ENCODE results near the gene PJA1.

The PJA1 gene

DNA sequence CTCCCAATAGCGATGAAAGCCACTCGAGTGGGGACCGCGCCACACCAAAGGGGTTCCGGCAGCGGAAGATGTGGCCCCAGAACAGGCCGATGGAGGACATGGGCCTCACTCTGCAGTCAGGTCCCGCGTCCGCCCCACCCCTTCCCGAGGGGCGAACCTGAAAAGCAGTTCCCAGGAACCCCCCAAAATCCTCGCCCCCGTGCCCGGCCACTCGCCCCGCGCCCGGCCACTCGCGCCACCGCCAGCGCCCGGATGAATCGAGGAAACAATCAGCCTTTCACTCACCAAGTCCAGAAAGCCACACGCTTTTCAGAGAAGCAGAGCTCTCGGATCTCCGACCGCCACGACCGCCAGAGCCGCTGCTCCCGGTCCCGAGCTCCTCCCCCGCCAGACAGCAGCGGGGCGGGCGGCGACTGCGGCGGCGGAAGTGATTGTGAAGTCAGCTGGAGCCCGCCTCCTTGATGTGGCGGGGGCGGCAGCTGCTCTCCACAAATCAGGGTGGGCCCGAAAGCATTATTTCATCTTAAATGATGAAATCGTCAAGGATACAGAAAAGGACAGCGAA lies at the start of gene PJA1:
TSS of gene PJA1 (minus strand) at position 367 of the 565 bp plus-strand sequence. CDS start 2,380 bp downstream, outside the sequence.
- peak; percentile 51 for DNase-seq

DNA sequence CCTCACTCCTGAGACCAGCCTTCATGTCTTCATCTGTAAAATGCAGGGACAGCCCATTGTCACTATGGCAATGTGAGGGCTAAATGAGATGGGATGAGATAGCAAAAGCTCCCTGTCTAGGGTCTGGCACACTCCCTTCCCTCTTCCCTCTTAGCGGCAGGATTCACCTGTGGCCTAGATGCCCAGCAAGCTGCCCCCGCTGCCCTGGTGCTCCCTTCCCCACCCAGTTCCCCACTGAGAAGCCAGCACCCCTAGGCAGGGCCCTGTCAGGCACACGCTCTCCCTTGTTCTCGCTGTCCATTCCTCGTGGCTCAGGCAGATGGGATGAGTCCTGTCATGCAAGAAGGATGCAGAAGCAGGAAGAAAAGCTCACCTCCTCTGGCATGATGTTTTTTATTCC lies 49.2 kb upstream of the PJA1 start:
- no peak for DNase-seq

- no peak for DNase-seq
Observed at GRCh38 chrX:69211701-69212100, 46.4 kb upstream of the PJA1 start.

DNA sequence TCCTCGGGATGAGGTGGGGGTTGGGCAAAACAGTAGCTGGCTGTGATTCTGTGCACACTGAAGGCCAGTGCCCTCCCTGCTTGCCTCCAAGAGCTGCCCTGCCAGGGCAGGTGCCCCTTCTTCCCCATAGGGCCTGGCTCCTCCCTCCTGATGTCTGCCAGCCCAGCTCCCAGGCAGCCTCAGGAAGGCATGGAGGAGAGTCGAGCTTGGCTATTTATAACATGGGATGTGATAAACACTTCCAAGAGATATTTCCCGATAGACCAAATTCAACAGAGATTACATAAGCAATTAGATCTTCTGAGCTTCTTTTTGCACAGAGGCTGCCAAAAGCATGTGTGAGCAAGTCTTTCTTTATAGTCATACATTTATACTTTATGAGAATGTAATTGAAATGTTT lies 45.3 kb upstream of the PJA1 start:
- no peak for DNase-seq

- no peak for DNase-seq
Observed at GRCh38 chrX:69207216-69207615, 42.0 kb upstream of the PJA1 start.

- no peak for DNase-seq
Observed at GRCh38 chrX:69203638-69204037, 38.4 kb upstream of the PJA1 start.

DNA sequence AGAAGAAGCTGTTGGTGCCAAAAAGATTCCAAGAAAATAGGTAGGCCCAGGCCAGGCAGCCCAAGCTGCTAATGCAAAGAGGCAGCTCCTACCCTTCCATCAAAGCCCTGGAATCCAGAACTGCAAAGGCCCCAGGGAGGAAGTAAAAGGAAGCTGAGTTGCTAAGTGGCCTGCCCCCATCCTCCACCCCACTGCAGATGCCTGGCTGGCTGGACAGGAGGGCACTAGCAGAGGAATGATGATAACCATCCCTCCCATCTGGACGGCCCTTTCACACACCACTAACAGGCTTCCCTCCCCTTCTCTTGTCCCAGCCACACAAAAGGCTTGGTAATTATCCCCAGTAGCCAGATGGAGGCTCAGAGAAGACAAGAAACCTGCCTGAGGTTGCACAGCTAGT lies 32.4 kb upstream of the PJA1 start:
- DNase-seq = no peak

GRCh38 chrX:69196666-69197065 lies 31.4 kb upstream of the PJA1 start:
- no peak for DNase-seq

- DNase-seq = no peak
Observed at GRCh38 chrX:69195810-69196209, 30.6 kb upstream of the PJA1 start.

- no peak for DNase-seq
Observed at GRCh38 chrX:69195192-69195591, 29.9 kb upstream of the PJA1 start.

GRCh38 chrX:69192603-69193002 lies 27.4 kb upstream of the PJA1 start:
- no peak for DNase-seq

GRCh38 chrX:69189576-69190371 lies 24.5 kb upstream of the PJA1 start:
- DNase-seq = no peak

DNA sequence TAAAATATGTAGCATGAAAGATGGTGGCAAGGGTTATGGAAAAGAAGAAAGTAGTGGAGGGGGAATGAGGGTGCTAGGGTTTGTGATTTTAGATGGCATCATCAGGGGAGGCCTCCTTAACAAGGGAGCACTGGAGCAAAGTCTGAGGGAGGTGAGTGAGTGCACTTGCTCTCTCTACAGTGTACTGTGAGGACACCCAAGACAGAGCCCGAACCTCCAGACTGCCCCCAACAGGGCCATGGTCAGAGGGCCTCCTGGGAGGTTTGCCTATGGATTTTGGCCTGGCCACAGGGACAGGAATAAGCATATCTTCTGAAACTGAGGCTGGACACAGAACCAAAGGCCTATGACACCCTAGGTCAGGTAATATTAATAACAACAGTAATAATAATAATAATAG lies 21.4 kb upstream of the PJA1 start:
- DNase-seq = no peak

GRCh38 chrX:69185886-69186285 lies 20.6 kb upstream of the PJA1 start:
- DNase-seq = no peak

- no peak for DNase-seq
Observed at GRCh38 chrX:69185141-69185540, 19.9 kb upstream of the PJA1 start.

- no peak for DNase-seq
Observed at GRCh38 chrX:69182818-69183380, 17.6 kb upstream of the PJA1 start.

DNA sequence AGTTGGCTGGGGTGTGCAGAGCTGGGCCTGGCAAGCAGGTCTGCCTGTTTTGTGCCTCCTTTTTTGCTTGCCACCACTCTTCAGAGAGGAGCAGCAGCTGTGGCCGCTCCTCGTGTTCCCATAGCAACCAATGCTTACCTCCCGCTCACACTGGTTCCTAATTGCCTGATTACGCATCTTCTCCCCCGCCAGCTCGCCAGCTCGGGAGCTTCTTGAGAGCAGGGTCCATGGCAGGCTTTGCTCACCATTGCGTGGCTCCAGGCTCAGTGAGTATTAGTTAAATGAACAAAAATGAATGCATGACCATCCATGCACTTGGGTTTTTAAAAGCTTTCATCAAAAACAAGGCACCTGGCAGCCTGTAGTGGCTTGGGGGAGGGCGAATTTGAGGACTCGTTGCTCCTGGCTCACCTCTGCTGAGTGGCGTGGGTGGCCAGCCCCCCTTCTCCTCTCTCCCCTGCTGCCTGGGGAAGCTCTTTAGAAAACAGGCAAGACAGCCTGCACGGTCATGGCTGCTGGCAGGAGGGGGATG lies 14.2 kb upstream of the PJA1 start:
- DNase-seq = peak; percentile 61

GRCh38 chrX:69178592-69178991 lies 13.3 kb upstream of the PJA1 start:
- DNase-seq = no peak

DNA sequence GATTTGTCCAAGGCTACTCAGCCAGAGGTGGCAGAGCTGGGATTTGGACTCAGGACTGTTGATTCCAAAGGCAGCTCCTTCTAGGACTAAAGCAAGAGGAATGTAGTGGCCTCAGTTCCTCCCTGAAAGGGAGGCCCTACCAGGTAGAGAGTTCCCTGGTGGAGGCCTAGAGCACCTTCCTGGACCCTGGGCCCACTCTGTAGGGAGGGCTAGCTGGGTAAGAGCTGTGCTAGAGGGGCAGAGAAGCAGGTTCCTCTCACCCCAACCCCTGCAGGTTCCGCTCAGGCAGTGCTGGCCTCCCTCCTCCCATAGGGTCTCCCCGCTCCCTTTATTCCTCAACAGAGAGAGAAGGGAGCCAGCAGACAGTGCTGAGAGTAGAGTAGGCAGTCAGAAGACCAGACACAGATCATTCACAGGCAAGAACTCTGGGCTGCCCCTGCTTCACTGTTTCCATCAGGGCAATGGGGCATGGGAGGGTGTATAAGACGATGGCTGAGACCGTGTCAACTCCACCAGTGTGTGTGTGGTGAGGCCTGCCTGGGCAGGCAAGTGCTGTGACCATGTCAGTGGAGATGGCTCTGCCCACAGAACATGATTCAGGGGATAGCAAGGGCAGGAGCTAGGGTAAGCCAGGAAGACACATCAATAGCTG lies 12.4 kb upstream of the PJA1 start:
- DNase-seq = no peak

DNA sequence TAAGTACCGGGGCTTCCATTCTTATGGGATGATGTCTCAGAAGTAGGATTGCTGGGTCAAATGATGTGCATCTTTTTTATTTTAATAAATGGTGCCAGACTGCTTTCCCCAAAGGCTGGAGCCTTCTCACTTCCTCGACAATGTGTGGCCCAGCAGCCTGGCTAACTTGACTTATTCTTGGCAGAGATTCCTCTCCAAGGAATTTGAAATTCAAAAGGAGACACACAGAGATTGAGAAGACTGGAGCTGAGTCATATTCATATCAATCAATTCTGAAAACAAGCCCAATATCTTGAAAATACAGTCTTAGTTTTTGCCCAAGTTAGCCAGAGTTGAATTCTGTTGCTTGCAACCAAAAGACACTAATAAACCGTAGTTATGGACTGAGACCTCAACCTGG lies 10.8 kb upstream of the PJA1 start:
- no peak for DNase-seq

GRCh38 chrX:69173906-69174305 lies 8.7 kb upstream of the PJA1 start:
- DNase-seq = no peak

DNA sequence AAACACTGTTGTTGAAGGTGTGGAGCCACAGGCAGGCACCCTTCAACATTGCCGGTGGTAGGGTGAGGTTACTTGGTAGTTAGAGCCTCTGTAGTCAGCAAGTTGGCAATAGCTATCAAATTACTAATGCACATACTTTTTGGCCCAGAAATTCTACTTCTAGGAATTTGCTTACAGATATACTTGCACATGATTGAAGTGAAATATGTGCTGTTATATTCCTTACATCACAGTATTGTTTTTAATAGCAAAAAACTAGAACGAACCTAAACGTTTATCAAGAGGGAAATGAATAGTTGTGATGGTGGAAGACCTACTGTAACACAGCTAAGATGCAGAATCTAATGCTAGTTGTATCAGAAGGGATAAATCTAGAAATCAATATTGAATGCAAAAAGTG lies 7.7 kb upstream of the PJA1 start:
- DNase-seq = no peak

DNA sequence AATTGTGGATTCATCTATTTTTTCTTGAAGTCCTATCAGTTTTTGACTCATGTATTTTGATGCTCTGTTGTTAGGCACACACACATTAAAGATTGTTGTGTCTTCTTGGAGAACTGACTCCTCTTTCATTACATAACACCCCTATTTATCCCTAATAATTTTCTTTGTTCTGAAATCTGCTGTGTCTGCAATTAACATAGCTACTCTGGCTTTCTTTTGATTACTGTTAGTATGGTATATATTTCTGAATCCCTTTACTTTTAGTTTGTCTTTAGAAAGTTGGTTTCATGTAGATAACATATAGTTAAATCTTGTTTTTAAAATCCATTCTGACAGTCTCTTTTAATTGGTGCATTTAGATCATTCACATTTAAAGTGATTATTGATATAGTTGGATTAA lies 5.1 kb upstream of the PJA1 start:
- DNase-seq = no peak

Data from NCI-H2029 (cell line).